ENCODE data around the gene TPK1. TPM values are rescaled to one million over a fixed set of nuclear protein-coding genes. Genes with fewer than 3 reads are reported as not detected.

TPK1 gene
- total and polyA plus RNA-seq, 2 of the 13 experiments (the other 11 are each of a cell fraction or from before 2014, with no cell fraction given): 1.0 to 1.2 TPM

- intact Hi-C loops (cut with micrococcal nuclease; ENCODE audit: unreplicated experiment) (no loop called here), in situ Hi-C loops (cut with HindIII; ENCODE audit: extremely low pct_ligation_motif_present, low pct_unique_long_range_greater_than_20kb) (no loop called here)
- ChIA-PET POLR2A (no interaction called here), CTCF (ENCODE audit: low intra/inter-chr PET ratio, low total read pairs) (no interaction called here)
- no peak overlapping the region for H3K4me2 ChIP-seq (ENCODE audit: low read depth, low read length)
- no peaks in the 10 kb centered on the region for H3K79me2 ChIP-seq (ENCODE audit: insufficient read depth, low read length)
- no peak overlapping the region for H3K9ac ChIP-seq (ENCODE audit: insufficient read depth, low read depth, low read length)
- H4K20me1 ChIP-seq (ENCODE audit: insufficient read depth, low read length): no peaks in the 10 kb centered on the region
- DNase-seq (ENCODE audit: low spot score) (no peak), FAIRE-seq (no peak), ATAC-seq (no peak)
- no peak overlapping the region for H2AFZ ChIP-seq (ENCODE audit: low read length)
- H3K9me3 ChIP-seq (ENCODE audit: low read length): no peaks in the 10 kb centered on the region
- H3K36me3 ChIP-seq (replicated peaks in 1 of 2; ENCODE audit: control insufficient read depth in 1 of 2, insufficient read depth in 2 of 2, low read length in 2 of 2): no peaks in the 10 kb centered on the region
- no TSS peak for BruUV-seq (replicated peaks)
- H3K27ac ChIP-seq (ENCODE audit: extremely low read length, insufficient read depth, low read length): no peak overlapping the region
- no peaks in the 10 kb centered on the region for H3K27me3 ChIP-seq (ENCODE audit: control insufficient read depth in 1 of 2, insufficient read depth in 2 of 2, low read length in 2 of 2)
- WGBS (ENCODE audit: low lambda C conversion rate): 23% methylated on average over 5 of the region's 6 CpGs
- H3K4me1 ChIP-seq (ENCODE audit: insufficient read depth, low read length): no peaks in the 10 kb centered on the region
- H3K4me3 ChIP-seq (replicated peaks in 1 of 3; ENCODE audit: insufficient read depth in 1 of 3, low read depth in 2 of 3, low read length in 3 of 3): no peak overlapping the region
- TF ChIP-seq ZBTB39 (CRISPR knock-in tag; IDR thresholded peaks at IDR 0.05) (no peak), DMTF1 (CRISPR knock-in tag; IDR thresholded peaks at IDR 0.05) (no peak), DPF2 (CRISPR knock-in tag; IDR thresholded peaks at IDR 0.05; ENCODE audit: borderline replicate concordance, low read depth) (no peak), NR2F6 (IDR thresholded peaks at IDR 0.05) (no peak), NR2F6 (CRISPR knock-in tag; IDR thresholded peaks at IDR 0.05) (no peak), ATF7 (IDR thresholded peaks at IDR 0.05) (no peak), ATF7 (CRISPR knock-in tag; IDR thresholded peaks at IDR 0.05) (no peak), PAWR (CRISPR knock-in tag; IDR thresholded peaks at IDR 0.05; ENCODE audit: borderline replicate concordance) (no peak), SMAD9 (CRISPR knock-in tag; IDR thresholded peaks at IDR 0.05) (no peak), THAP9 (CRISPR knock-in tag; IDR thresholded peaks at IDR 0.05; ENCODE audit: borderline replicate concordance) (no peak), FUBP1 (CRISPR knock-in tag; IDR thresholded peaks at IDR 0.05; ENCODE audit: borderline replicate concordance) (no peak), CENPBD1 (CRISPR knock-in tag; IDR thresholded peaks at IDR 0.05; ENCODE audit: borderline replicate concordance, low read depth) (no peak), ZMYM4 (CRISPR knock-in tag; IDR thresholded peaks at IDR 0.05) (no peak), ZNF136 (CRISPR knock-in tag; IDR thresholded peaks at IDR 0.05; ENCODE audit: low read depth) (no peak), ETV6 (CRISPR knock-in tag; conservative IDR thresholded peaks at IDR 0.05) (no peak), XBP1 (CRISPR knock-in tag; IDR thresholded peaks at IDR 0.05) (no peak)
Measured at GRCh38 chr7:144503215-144503614, 332.6 kb downstream of the TPK1 start.

Measured in HepG2 (cell line).